GM12872 (cell line): Measurements from ENCODE around the gene TMEM130.

Experiments used
- TF ChIP-seq, protein P1 (sequence below): IDR thresholded peaks from 3 replicates; pipeline ENCODE4 v1.5.1; 2011; ENCODE audit warnings: low read depth, mild to moderate bottlenecking, low read length, moderate library complexity; ENCODE audit not compliant: insufficient read depth

TMEM130 gene

GRCh38 chr7:98840096-98840495 is 29.7 kb downstream of the TMEM130 start:
- TF ChIP-seq, protein P1, sequence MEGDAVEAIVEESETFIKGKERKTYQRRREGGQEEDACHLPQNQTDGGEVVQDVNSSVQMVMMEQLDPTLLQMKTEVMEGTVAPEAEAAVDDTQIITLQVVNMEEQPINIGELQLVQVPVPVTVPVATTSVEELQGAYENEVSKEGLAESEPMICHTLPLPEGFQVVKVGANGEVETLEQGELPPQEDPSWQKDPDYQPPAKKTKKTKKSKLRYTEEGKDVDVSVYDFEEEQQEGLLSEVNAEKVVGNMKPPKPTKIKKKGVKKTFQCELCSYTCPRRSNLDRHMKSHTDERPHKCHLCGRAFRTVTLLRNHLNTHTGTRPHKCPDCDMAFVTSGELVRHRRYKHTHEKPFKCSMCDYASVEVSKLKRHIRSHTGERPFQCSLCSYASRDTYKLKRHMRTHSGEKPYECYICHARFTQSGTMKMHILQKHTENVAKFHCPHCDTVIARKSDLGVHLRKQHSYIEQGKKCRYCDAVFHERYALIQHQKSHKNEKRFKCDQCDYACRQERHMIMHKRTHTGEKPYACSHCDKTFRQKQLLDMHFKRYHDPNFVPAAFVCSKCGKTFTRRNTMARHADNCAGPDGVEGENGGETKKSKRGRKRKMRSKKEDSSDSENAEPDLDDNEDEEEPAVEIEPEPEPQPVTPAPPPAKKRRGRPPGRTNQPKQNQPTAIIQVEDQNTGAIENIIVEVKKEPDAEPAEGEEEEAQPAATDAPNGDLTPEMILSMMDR = no peak

DNA sequence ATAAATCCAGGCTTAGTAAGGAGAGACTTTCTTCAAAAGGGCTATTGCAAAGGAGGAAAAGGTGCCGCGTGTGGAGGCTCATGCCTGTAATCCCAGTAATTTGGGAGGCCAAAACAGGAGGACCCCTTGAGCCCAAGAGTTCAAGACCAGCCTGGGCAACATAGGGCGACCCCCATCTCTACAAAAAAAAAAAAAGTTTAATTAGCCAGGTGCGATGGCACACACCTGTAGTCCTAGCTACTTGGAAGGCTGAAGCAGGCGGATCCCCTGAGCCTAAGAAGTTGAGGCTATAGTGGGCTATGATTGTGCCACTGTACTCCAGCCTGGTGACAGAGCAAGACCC is 32.2 kb downstream of the TMEM130 start:
- TF ChIP-seq, protein P1 = no peak

- TF ChIP-seq, protein P1 = peak; percentile 88
Measured at GRCh38 chr7:98836811-98837629, 32.8 kb downstream of the TMEM130 start.

DNA sequence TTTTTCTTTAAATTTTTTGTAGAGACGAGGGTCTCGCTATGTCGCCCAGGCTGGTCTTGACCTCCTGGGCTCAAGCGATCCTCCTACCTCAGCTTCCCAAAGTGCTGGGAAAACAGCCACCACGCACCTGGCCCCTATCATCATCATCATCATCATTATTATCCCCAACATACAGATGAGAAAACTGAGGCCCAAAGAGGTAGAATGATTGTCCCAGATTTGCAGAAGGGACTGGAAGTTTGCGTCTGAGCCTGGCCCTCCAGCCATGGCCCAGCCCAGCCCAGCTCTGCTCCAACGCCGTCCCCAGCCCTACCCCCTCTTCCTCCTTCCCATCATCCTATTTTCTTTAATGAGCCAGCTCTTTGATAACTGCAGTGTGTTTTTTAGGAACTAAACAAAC is 34.9 kb downstream of the TMEM130 start:
- TF ChIP-seq, protein P1 = no peak

GRCh38 chr7:98833022-98833421 is 36.8 kb downstream of the TMEM130 start:
- TF ChIP-seq, protein P1 = no peak

DNA sequence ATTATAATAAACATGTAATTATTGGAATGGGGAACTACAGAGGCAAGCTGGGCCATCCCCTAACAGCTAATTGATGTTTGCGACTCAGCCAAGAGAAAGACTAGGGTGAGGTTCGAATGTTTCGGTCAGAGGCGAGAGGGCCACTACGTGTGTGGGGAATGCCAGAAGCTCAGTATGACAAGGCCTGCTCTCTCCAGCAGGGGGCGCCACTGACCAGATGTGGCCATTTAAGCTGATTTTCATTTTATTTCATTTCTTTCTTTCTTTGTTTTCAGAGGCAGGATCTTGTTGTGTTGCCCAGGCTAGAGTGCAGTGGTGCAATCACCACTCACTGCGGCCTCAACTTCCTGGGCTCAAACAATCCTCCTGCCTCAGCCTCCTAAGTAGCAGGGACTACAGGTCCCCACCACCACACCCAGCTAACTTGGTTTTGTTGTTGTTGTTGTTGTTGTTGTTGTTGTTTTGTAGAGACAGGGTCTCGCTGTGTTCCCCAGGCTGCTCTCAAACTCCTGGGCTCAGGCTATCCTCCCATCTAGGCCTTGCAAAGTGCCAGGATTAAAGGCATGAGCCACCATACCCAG is 38.1 kb downstream of the TMEM130 start:
- TF ChIP-seq, protein P1 = peak; percentile 75

GRCh38 chr7:98830972-98831548 is 38.8 kb downstream of the TMEM130 start:
- TF ChIP-seq, protein P1 = no peak
